GM12878 (cell line): ENCODE results near the gene CACTIN. TPM values are rescaled to one million over a fixed set of nuclear protein-coding genes. Genes with fewer than 3 reads are reported as not detected.

Experiments used
- polyA plus RNA-seq, 11 experiments: library from polyadenylated mRNA; depleted of rRNA in 4 of 11; unstranded in 6 of 11; stranded (reverse) in 5 of 11; fragments of >200 nt; fragmentation: Nextera tagmentation in 4 of 11; fragmentation: Illumina TruSeq in 1 of 11; extraction: Ambion mirVana in 4 of 11; extraction: Trizol in 1 of 11; gene quantifications; 1 replicate in 1 of 11; 2 replicates in 10 of 11; pipeline versions ENCODE4 v1.2.1 to v1.2.3, GENCODE V29; 2011 to 2016; ENCODE audit warnings: inconsistent platforms in 2 of 11, missing spikeins in 2 of 11, low read depth in 1 of 11
- small RNA-seq: library from RNA; depleted of rRNA; stranded (forward); fragments of <200 nt; gene quantifications from one replicate; pipeline ENCODE3, GENCODE V24; 2014
- total RNA-seq, 4 experiments: library from RNA; depleted of rRNA in 3 of 4; stranded (reverse); fragments of >200 nt in 3 of 4; fragmentation: Illumina TruSeq in 1 of 4; extraction: Trizol in 1 of 4; gene quantifications; 2 replicates each; pipeline versions ENCODE4 v1.2.1 to v1.2.3, GENCODE V29; 2013 to 2021

Gene CACTIN
- total and polyA plus RNA-seq, 10 of the 15 experiments (the other 5 are each of a cell fraction or from before 2014, with no cell fraction given): 0.40 to 31.4 (median 12.5) TPM

Small RNA genes lying within 50 kb of the gene (small RNA-seq; reads per million reads assigned to genes)
- not detected for gene AC005786.1

Other genes starting within 250 kb of the CACTIN start
Only the 7 nearest of the 16 such genes appear.
- not detected in 2 replicates for gene TEKTIP1, start 87.6 kb downstream of the CACTIN start, total RNA-seq (2014; rRNA removed)
- gene TEKTIP1, start 87.6 kb downstream of the CACTIN start, total RNA-seq (2014; rRNA removed; fragmentation: Illumina TruSeq; extraction: Trizol): not detected in 2 replicates
- 1.7 and 2.6 TPM in 2 replicates for gene TEKTIP1, start 87.6 kb downstream of the CACTIN start, total RNA-seq (2021)
- 0.18 TPM in 1 of 2 replicates, not detected in the other for gene TEKTIP1, start 87.6 kb downstream of the CACTIN start, polyA plus RNA-seq (2011; rRNA removed)
- gene TEKTIP1, start 87.6 kb downstream of the CACTIN start, polyA plus RNA-seq (2014; fragmentation: Illumina TruSeq; extraction: Trizol): not detected in 2 replicates
- gene TEKTIP1, start 87.6 kb downstream of the CACTIN start, polyA plus RNA-seq (2014; fragmentation: Nextera tagmentation; extraction: Ambion mirVana): not detected
- gene TEKTIP1, start 87.6 kb downstream of the CACTIN start, polyA plus RNA-seq (2014; rRNA removed): 0.69 and 1.1 TPM in 2 replicates
- under 1 TPM; 0.45 to 0.60 TPM for gene TEKTIP1, start 87.6 kb downstream of the CACTIN start, polyA plus RNA-seq (2016; fragmentation: Nextera tagmentation; extraction: Ambion mirVana)
- 49.1 and 50.5 TPM in 2 replicates for gene MFSD12, start 69.2 kb downstream of the CACTIN start, total RNA-seq (2014; rRNA removed)
- gene MFSD12, start 69.2 kb downstream of the CACTIN start, total RNA-seq (2014; rRNA removed; fragmentation: Illumina TruSeq; extraction: Trizol): 14.2 and 15.3 TPM in 2 replicates
- 56.3 and 65.9 TPM in 2 replicates for gene MFSD12, start 69.2 kb downstream of the CACTIN start, total RNA-seq (2021)
- gene MFSD12, start 69.2 kb downstream of the CACTIN start, polyA plus RNA-seq (2011; rRNA removed): 8.4 and 18.2 TPM in 2 replicates
- 6.6 and 13.8 TPM in 2 replicates for gene MFSD12, start 69.2 kb downstream of the CACTIN start, polyA plus RNA-seq (2014; fragmentation: Illumina TruSeq; extraction: Trizol)
- gene MFSD12, start 69.2 kb downstream of the CACTIN start, polyA plus RNA-seq (2014; fragmentation: Nextera tagmentation; extraction: Ambion mirVana): 1 to 10 TPM in 1 of 2 experiments, under 1 TPM in 1; 0.58 to 1.9 TPM
- gene MFSD12, start 69.2 kb downstream of the CACTIN start, polyA plus RNA-seq (2014; rRNA removed): 53.8 and 71.4 TPM in 2 replicates
- 10 to 100 TPM in 1 of 2 experiments, 1 to 10 TPM in 1; 7.3 to 25.0 TPM for gene MFSD12, start 69.2 kb downstream of the CACTIN start, polyA plus RNA-seq (2016; fragmentation: Nextera tagmentation; extraction: Ambion mirVana)
- gene HMG20B, start 53.8 kb downstream of the CACTIN start, total RNA-seq (2014; rRNA removed): 62.9 and 68.5 TPM in 2 replicates
- gene HMG20B, start 53.8 kb downstream of the CACTIN start, total RNA-seq (2014; rRNA removed; fragmentation: Illumina TruSeq; extraction: Trizol): 21.8 and 22.5 TPM in 2 replicates
- 80.9 and 86.4 TPM in 2 replicates for gene HMG20B, start 53.8 kb downstream of the CACTIN start, total RNA-seq (2021)
- gene HMG20B, start 53.8 kb downstream of the CACTIN start, polyA plus RNA-seq (2011; rRNA removed): 22.7 and 30.4 TPM in 2 replicates
- gene HMG20B, start 53.8 kb downstream of the CACTIN start, polyA plus RNA-seq (2014; fragmentation: Illumina TruSeq; extraction: Trizol): 7.8 and 12.9 TPM in 2 replicates
- gene HMG20B, start 53.8 kb downstream of the CACTIN start, polyA plus RNA-seq (2014; fragmentation: Nextera tagmentation; extraction: Ambion mirVana): 1 to 10 TPM in 1 of 2 experiments, under 1 TPM in 1; 0.37 to 1.8 TPM
- 92.7 and 104 TPM in 2 replicates for gene HMG20B, start 53.8 kb downstream of the CACTIN start, polyA plus RNA-seq (2014; rRNA removed)
- 10 to 100 TPM; 63.6 to 69.1 TPM for gene HMG20B, start 53.8 kb downstream of the CACTIN start, polyA plus RNA-seq (2016; fragmentation: Nextera tagmentation; extraction: Ambion mirVana)
- not detected in 2 replicates for gene GIPC3, start 41.3 kb downstream of the CACTIN start, total RNA-seq (2014; rRNA removed)
- not detected in 2 replicates for gene GIPC3, start 41.3 kb downstream of the CACTIN start, total RNA-seq (2014; rRNA removed; fragmentation: Illumina TruSeq; extraction: Trizol)
- gene GIPC3, start 41.3 kb downstream of the CACTIN start, total RNA-seq (2021): not detected in 2 replicates
- not detected in 2 replicates for gene GIPC3, start 41.3 kb downstream of the CACTIN start, polyA plus RNA-seq (2011; rRNA removed)
- not detected in 2 replicates for gene GIPC3, start 41.3 kb downstream of the CACTIN start, polyA plus RNA-seq (2014; fragmentation: Illumina TruSeq; extraction: Trizol)
- gene GIPC3, start 41.3 kb downstream of the CACTIN start, polyA plus RNA-seq (2014; fragmentation: Nextera tagmentation; extraction: Ambion mirVana): not detected
- not detected in 2 replicates for gene GIPC3, start 41.3 kb downstream of the CACTIN start, polyA plus RNA-seq (2014; rRNA removed)
- not detected for gene GIPC3, start 41.3 kb downstream of the CACTIN start, polyA plus RNA-seq (2016; fragmentation: Nextera tagmentation; extraction: Ambion mirVana)
- not detected in 2 replicates for gene TBXA2R, start 19.9 kb downstream of the CACTIN start, total RNA-seq (2014; rRNA removed)
- gene TBXA2R, start 19.9 kb downstream of the CACTIN start, total RNA-seq (2014; rRNA removed; fragmentation: Illumina TruSeq; extraction: Trizol): not detected in 2 replicates
- not detected in 2 replicates for gene TBXA2R, start 19.9 kb downstream of the CACTIN start, total RNA-seq (2021)
- 0.03 TPM in 1 of 2 replicates, not detected in the other for gene TBXA2R, start 19.9 kb downstream of the CACTIN start, polyA plus RNA-seq (2011; rRNA removed)
- 0.03 TPM in 1 of 2 replicates, not detected in the other for gene TBXA2R, start 19.9 kb downstream of the CACTIN start, polyA plus RNA-seq (2014; fragmentation: Illumina TruSeq; extraction: Trizol)
- gene TBXA2R, start 19.9 kb downstream of the CACTIN start, polyA plus RNA-seq (2014; fragmentation: Nextera tagmentation; extraction: Ambion mirVana): not detected
- gene TBXA2R, start 19.9 kb downstream of the CACTIN start, polyA plus RNA-seq (2014; rRNA removed): 0.10 TPM in 1 of 2 replicates, not detected in the other
- not detected for gene TBXA2R, start 19.9 kb downstream of the CACTIN start, polyA plus RNA-seq (2016; fragmentation: Nextera tagmentation; extraction: Ambion mirVana)
- 4.5 and 6.0 TPM in 2 replicates for gene PIP5K1C, start 73.7 kb upstream of the CACTIN start, total RNA-seq (2014; rRNA removed)
- gene PIP5K1C, start 73.7 kb upstream of the CACTIN start, total RNA-seq (2014; rRNA removed; fragmentation: Illumina TruSeq; extraction: Trizol): 2.2 TPM in 2 replicates
- gene PIP5K1C, start 73.7 kb upstream of the CACTIN start, total RNA-seq (2021): 19.0 and 19.6 TPM in 2 replicates
- 0.84 and 2.3 TPM in 2 replicates for gene PIP5K1C, start 73.7 kb upstream of the CACTIN start, polyA plus RNA-seq (2011; rRNA removed)
- 2.4 and 4.6 TPM in 2 replicates for gene PIP5K1C, start 73.7 kb upstream of the CACTIN start, polyA plus RNA-seq (2014; fragmentation: Illumina TruSeq; extraction: Trizol)
- gene PIP5K1C, start 73.7 kb upstream of the CACTIN start, polyA plus RNA-seq (2014; fragmentation: Nextera tagmentation; extraction: Ambion mirVana): under 1 TPM; 0.39 to 0.46 TPM
- gene PIP5K1C, start 73.7 kb upstream of the CACTIN start, polyA plus RNA-seq (2014; rRNA removed): 9.3 and 12.6 TPM in 2 replicates
- 10 to 100 TPM in 1 of 2 experiments, 1 to 10 TPM in 1; 7.8 to 10.3 TPM for gene PIP5K1C, start 73.7 kb upstream of the CACTIN start, polyA plus RNA-seq (2016; fragmentation: Nextera tagmentation; extraction: Ambion mirVana)
- not detected in 2 replicates for gene TJP3, start 81.6 kb upstream of the CACTIN start, total RNA-seq (2014; rRNA removed)
- not detected in 2 replicates for gene TJP3, start 81.6 kb upstream of the CACTIN start, total RNA-seq (2014; rRNA removed; fragmentation: Illumina TruSeq; extraction: Trizol)
- 0.16 and 0.41 TPM in 2 replicates for gene TJP3, start 81.6 kb upstream of the CACTIN start, total RNA-seq (2021)
- 0.06 and 0.18 TPM in 2 replicates for gene TJP3, start 81.6 kb upstream of the CACTIN start, polyA plus RNA-seq (2011; rRNA removed)
- gene TJP3, start 81.6 kb upstream of the CACTIN start, polyA plus RNA-seq (2014; fragmentation: Illumina TruSeq; extraction: Trizol): not detected in 2 replicates
- not detected for gene TJP3, start 81.6 kb upstream of the CACTIN start, polyA plus RNA-seq (2014; fragmentation: Nextera tagmentation; extraction: Ambion mirVana)
- gene TJP3, start 81.6 kb upstream of the CACTIN start, polyA plus RNA-seq (2014; rRNA removed): 0.03 and 0.04 TPM in 2 replicates
- gene TJP3, start 81.6 kb upstream of the CACTIN start, polyA plus RNA-seq (2016; fragmentation: Nextera tagmentation; extraction: Ambion mirVana): 1 to 10 TPM in 1 of 2 experiments, not detected in 1; 1.2 TPM